Natural killer cell (primary cell): ENCODE results near the gene DNAH6. TPM values are rescaled to one million over a fixed set of nuclear protein-coding genes. Genes with fewer than 3 reads are reported as not detected.
"Not testable (repeated sequence)": the region's sequence is repeated elsewhere in the genome, so short reads cannot be mapped to it uniquely, and the experiment has no call there.

Experiments
- ATAC-seq, 3 donors: fragments of 150-1000 bp in 2 of 3; fragments of 200-7000 bp in 1 of 3; cut with Tn5 transposase; 1 replicate in 1 of 3; 2 replicates in 2 of 3; pipeline ENCODE4 v1.10.0; 2021; ENCODE audit warnings: mild to moderate bottlenecking in 2 of 3, moderate library complexity in 2 of 3
- DNase-seq, 2 donors: peaks; one replicate each; pipeline versions ENCODE4 v3.0.0 to v3.0.0-alpha.2; 2013 to 2021; ENCODE audit warnings: mixed read lengths in 1 of 2
- H3K27ac ChIP-seq: one replicate; pipeline ENCODE4 v1.5.1; 2013; ENCODE audit warnings: mild to moderate bottlenecking, low read length
- H3K27me3 ChIP-seq: one replicate; pipeline ENCODE4 v1.6.1; 2013; ENCODE audit warnings: low read length; ENCODE audit not compliant: control insufficient read depth, insufficient read depth
- H3K36me3 ChIP-seq: one replicate; pipeline ENCODE4 v1.6.1; 2013; ENCODE audit warnings: low read length; ENCODE audit not compliant: control insufficient read depth, insufficient read depth
- H3K4me1 ChIP-seq: one replicate; pipeline ENCODE4 v1.6.1; 2013; ENCODE audit warnings: low read length; ENCODE audit not compliant: control insufficient read depth, insufficient read depth
- H3K4me3 ChIP-seq: one replicate; pipeline ENCODE4 v1.5.1; 2013; ENCODE audit warnings: low read length
- H3K9me3 ChIP-seq: one replicate; pipeline ENCODE4 v1.6.1; 2013; ENCODE audit warnings: low read length; ENCODE audit not compliant: control insufficient read depth, insufficient read depth
- H3K27ac Mint-ChIP-seq, 2 donors: one replicate each; pipeline ENCODE4 v1.8.0; 2022; ENCODE audit warnings: mild to moderate bottlenecking in 2 of 2, mixed read lengths in 2 of 2, moderate library complexity in 1 of 2
- H3K27me3 Mint-ChIP-seq, 2 donors: one replicate each; pipeline ENCODE4 v1.8.0; 2022; ENCODE audit warnings: low read depth in 2 of 2, mixed read lengths in 2 of 2
- H3K36me3 Mint-ChIP-seq: one replicate; pipeline ENCODE4 v1.8.0; 2022; ENCODE audit warnings: mixed read lengths
- H3K4me1 Mint-ChIP-seq, 2 donors: one replicate each; pipeline ENCODE4 v1.8.0; 2022; ENCODE audit warnings: mixed read lengths in 2 of 2
- H3K4me3 Mint-ChIP-seq: one replicate; pipeline ENCODE4 v1.8.0; 2022; ENCODE audit warnings: mild to moderate bottlenecking, moderate library complexity, mixed read lengths
- H3K9me3 Mint-ChIP-seq, 2 donors: one replicate each; pipeline ENCODE4 v1.8.0; 2022; ENCODE audit warnings: mixed read lengths in 2 of 2
- CTCF ChIP-seq: fragments of 200-600 bp; IDR thresholded peaks from one replicate; pipeline ENCODE4 v1.8.0; 2022; ENCODE audit warnings: antibody characterized with exemption
- WGBS: methylation state at CpG from one replicate; pipeline ENCODE4 v1.1.7; 2013; ENCODE audit warnings: missing lambda C conversion rate; ENCODE audit not compliant: insufficient coverage; 5-methylcytosine and 5-hydroxymethylcytosine counted together
- intact Hi-C: fragments of 100-400 bp; cut with micrococcal nuclease; formaldehyde crosslinking; loops from one replicate; pipeline ENCODE4 v1.14.2; 2022
- total RNA-seq, 4 donors: library from RNA; stranded (reverse); fragments of 120-200 nt in 1 of 4; gene quantifications; one replicate each; pipeline versions ENCODE4 v1.2.3 to v1.2.4, GENCODE V29; 2013 to 2022

Gene DNAH6
- total RNA-seq, 3 donors from 2014 or later (not counting 1 experiment from before 2014, with no cell fraction given), result 0.05 to 0.60 (median 0.32) TPM

- H3K4me1 ChIP-seq, result no peaks in the 10 kb centered on the region
- H3K27me3 ChIP-seq, result no peaks in the 10 kb centered on the region
- no peak overlapping the region for H3K27ac ChIP-seq
- Mint-ChIP-seq H3K27ac (no peak overlapping the region), H3K9me3 (no peaks in the 10 kb centered on the region), H3K4me3 (no peak overlapping the region), H3K4me1 (no peaks in the 10 kb centered on the region), H3K36me3 (no peaks in the 10 kb centered on the region), H3K27me3 (peaks cover 4 to 7% of the 10 kb centered on the region in 2 donors)
- DNase-seq, result no peak
- WGBS, result 89% methylated on average over 2 of the region's 2 CpGs
- ATAC-seq, result no peak
- H3K9me3 ChIP-seq, result no peaks in the 10 kb centered on the region
- no peaks in the 10 kb centered on the region for H3K36me3 ChIP-seq
- H3K4me3 ChIP-seq, result no peak overlapping the region
- intact Hi-C loops, result no loop called here
- TF ChIP-seq CTCF, result no peak
These were observed 30.3 kb downstream of the DNAH6 start for GRCh38 chr2:84546551-84546950.

- Mint-ChIP-seq H3K27me3 (peaks cover 0 to 3% of the 10 kb centered on the region in 2 donors), H3K36me3 (no peaks in the 10 kb centered on the region), H3K4me3 (no peak overlapping the region), H3K4me1 (no peaks in the 10 kb centered on the region), H3K9me3 (no peaks in the 10 kb centered on the region), H3K27ac (no peak overlapping the region)
- Histone ChIP-seq H3K27ac (no peak overlapping the region), H3K9me3 (no peaks in the 10 kb centered on the region), H3K4me3 (no peak overlapping the region), H3K27me3 (peaks cover 2% of the 10 kb centered on the region), H3K4me1 (no peaks in the 10 kb centered on the region), H3K36me3 (no peaks in the 10 kb centered on the region)
- DNase-seq (no peak), ATAC-seq (no peak)
- no peak for TF ChIP-seq CTCF
- 90% methylated on average over 1 of the region's 1 CpG for WGBS
- intact Hi-C loops, result no loop called here
These were observed 32.0 kb downstream of the DNAH6 start for GRCh38 chr2:84548303-84548702.

- H3K36me3 ChIP-seq, result no peaks in the 10 kb centered on the region
- peaks cover 2% of the 10 kb centered on the region for H3K27me3 ChIP-seq
- no peak overlapping the region for H3K27ac Mint-ChIP-seq
- no peak for DNase-seq
- WGBS, result 70% methylated on average over 1 of the region's 1 CpG
- H3K27ac ChIP-seq, result no peak overlapping the region
- H3K9me3 ChIP-seq, result no peaks in the 10 kb centered on the region
- H3K4me1 Mint-ChIP-seq, result no peaks in the 10 kb centered on the region
- H3K9me3 Mint-ChIP-seq, result no peaks in the 10 kb centered on the region
- no peak for TF ChIP-seq CTCF
- no peaks in the 10 kb centered on the region for H3K4me1 ChIP-seq
- H3K36me3 Mint-ChIP-seq, result no peaks in the 10 kb centered on the region
- H3K4me3 ChIP-seq, result no peak overlapping the region
- no peak overlapping the region for H3K4me3 Mint-ChIP-seq
- H3K27me3 Mint-ChIP-seq, result peaks cover 9 to 19% of the 10 kb centered on the region in 2 donors
- intact Hi-C loops, result no loop called here
- ATAC-seq, result no peak
These were observed 34.6 kb downstream of the DNAH6 start for GRCh38 chr2:84550916-84551315.

- H3K4me3 ChIP-seq, H3K27ac Mint-ChIP-seq, H3K36me3 Mint-ChIP-seq, ATAC-seq, H3K4me1 ChIP-seq, H3K4me3 Mint-ChIP-seq, H3K36me3 ChIP-seq, H3K27me3 ChIP-seq, DNase-seq, H3K9me3 ChIP-seq, intact Hi-C loops, H3K27ac ChIP-seq, H3K9me3 Mint-ChIP-seq, H3K4me1 Mint-ChIP-seq: not testable (repeated sequence)
- H3K27me3 Mint-ChIP-seq, result peaks cover 8 to 22% of the 10 kb centered on the region in 2 donors
- WGBS, result 97% methylated on average over 6 of the region's 6 CpGs
These were observed 35.2 kb downstream of the DNAH6 start for GRCh38 chr2:84551526-84551925.
